HG03521 (cell line): ENCODE results near the gene KRTAP5-5.

Experiments used
- ATAC-seq: cut with Tn5 transposase; IDR thresholded peaks from one replicate; pipeline ENCODE4 v1.9.1; 2021; ENCODE audit warnings: mild to moderate bottlenecking, moderate library complexity; ENCODE audit not compliant: unreplicated experiment

Gene KRTAP5-5

GRCh38 chr11:1673446-1674172, 44.0 kb downstream of the KRTAP5-5 start:
- ATAC-seq: no peak

- no peak for ATAC-seq
These were observed 44.9 kb downstream of the KRTAP5-5 start for GRCh38 chr11:1674173-1675131.

- no peak for ATAC-seq
These were observed 46.1 kb downstream of the KRTAP5-5 start for GRCh38 chr11:1675536-1676228.

GRCh38 chr11:1676229-1676740, 46.7 kb downstream of the KRTAP5-5 start:
- no peak for ATAC-seq

- ATAC-seq: no peak
These were observed 50.3 kb downstream of the KRTAP5-5 start for GRCh38 chr11:1679881-1680280.
